WTC11 (cell line): ENCODE measurements around the gene COL13A1. TPM values are rescaled to one million over a fixed set of nuclear protein-coding genes. Genes with fewer than 3 reads are reported as not detected.

ENCODE experiments used
- ATAC-seq: fragments of 200-7000 bp; cut with Tn5 transposase; 2 replicates; pipeline ENCODE4 v1.10.0; 2021; ENCODE audit warnings: mild to moderate bottlenecking, moderate library complexity
- CTCF ChIA-PET: fragments of 300-600 bp; sonication (Branson Sonifier 250); formaldehyde crosslinking; loops from one replicate; lab custom pipeline; 2021; ENCODE audit warnings: antibody characterized with exemption; lab: Charles Lee
- POLR2A ChIA-PET: fragments of 350-600 bp; sonication (Branson Sonifier 250); formaldehyde crosslinking; loops from one replicate; lab custom pipeline; 2021; ENCODE audit warnings: antibody characterized with exemption; lab: Charles Lee
- DNase-seq: peaks from one replicate; pipeline ENCODE4 v3.0.0; 2021; ENCODE audit warnings: low spot score
- H3K27ac Mint-ChIP-seq: 2 replicates; pipeline ENCODE4 v1.8.0; 2021; ENCODE audit warnings: mixed read lengths
- H3K27me3 Mint-ChIP-seq: 2 replicates; pipeline ENCODE4 v1.8.0; 2021; ENCODE audit warnings: low read depth, mild to moderate bottlenecking, moderate library complexity, mixed read lengths
- H3K36me3 Mint-ChIP-seq: 2 replicates; pipeline ENCODE4 v1.8.0; 2021; ENCODE audit warnings: mixed read lengths
- H3K4me1 Mint-ChIP-seq: 2 replicates; pipeline ENCODE4 v1.8.0; 2022; ENCODE audit warnings: mixed read lengths
- H3K4me3 Mint-ChIP-seq: 2 replicates; pipeline ENCODE4 v1.8.0; 2021; ENCODE audit warnings: mild to moderate bottlenecking, moderate library complexity, mixed read lengths
- H3K9me3 Mint-ChIP-seq: 2 replicates; pipeline ENCODE4 v1.8.0; 2021; ENCODE audit warnings: mixed read lengths
- CBFB ChIP-seq: sonication (generic); formaldehyde crosslinking; IDR thresholded peaks from 2 replicates; pipeline ENCODE4 v1.8.1; 2022; ENCODE audit warnings: mild to moderate bottlenecking, low read depth, missing genetic modification reagents
- CREB1 ChIP-seq: sonication (generic); formaldehyde crosslinking; IDR thresholded peaks from 2 replicates; pipeline ENCODE4 v1.8.0; 2023; ENCODE audit warnings: mild to moderate bottlenecking, missing genetic modification reagents
- GABPB1 ChIP-seq: sonication (generic); formaldehyde crosslinking; IDR thresholded peaks from 2 replicates; pipeline ENCODE4 v1.8.1; 2023; ENCODE audit warnings: mild to moderate bottlenecking, missing genetic modification reagents
- IRF2 ChIP-seq: sonication (generic); formaldehyde crosslinking; IDR thresholded peaks from 2 replicates; pipeline ENCODE4 v1.8.0; 2022; ENCODE audit warnings: low read depth, missing genetic modification reagents, borderline replicate concordance
- NFYB ChIP-seq: sonication (generic); formaldehyde crosslinking; conservative IDR thresholded peaks from 2 replicates; pipeline ENCODE4 v1.8.0; 2022; ENCODE audit warnings: low read depth, missing genetic modification reagents
- NR3C1 ChIP-seq: sonication (generic); formaldehyde crosslinking; conservative IDR thresholded peaks from 2 replicates; pipeline ENCODE4 v1.8.1; 2023; ENCODE audit warnings: low read depth, mild to moderate bottlenecking, missing genetic modification reagents
- SOX15 ChIP-seq: fragments of 250-450 bp; sonication (Bioruptor Pico); IDR thresholded peaks from 2 replicates; pipeline ENCODE4 v1.9.0; 2021; ENCODE audit warnings: mild to moderate bottlenecking
- STAT6 ChIP-seq: sonication (generic); formaldehyde crosslinking; conservative IDR thresholded peaks from 2 replicates; pipeline ENCODE4 v1.8.1; 2023; ENCODE audit warnings: mild to moderate bottlenecking, low read depth, missing genetic modification reagents, moderate library complexity
- TEAD1 ChIP-seq: sonication (generic); formaldehyde crosslinking; IDR thresholded peaks from 2 replicates; pipeline ENCODE4 v1.8.0; 2022; ENCODE audit warnings: mild to moderate bottlenecking, missing genetic modification reagents
- ZNF281 ChIP-seq: sonication (generic); formaldehyde crosslinking; IDR thresholded peaks from 2 replicates; pipeline ENCODE4 v1.8.0; 2023; ENCODE audit warnings: mild to moderate bottlenecking, missing genetic modification reagents
- ZNF423 ChIP-seq: fragments of 250-450 bp; sonication (Bioruptor Pico); IDR thresholded peaks from 2 replicates; pipeline ENCODE4 v2.1.2; 2022; ENCODE audit warnings: mild to moderate bottlenecking, moderate library complexity
- ZNF425 ChIP-seq: fragments of 250-450 bp; sonication (Bioruptor Pico); conservative IDR thresholded peaks from 2 replicates; pipeline ENCODE4 v1.9.0; 2021; ENCODE audit warnings: mild to moderate bottlenecking
- ZNF671 ChIP-seq: fragments of 250-450 bp; sonication (Bioruptor Pico); IDR thresholded peaks from 2 replicates; pipeline ENCODE4 v1.8.0; 2021; ENCODE audit warnings: mild to moderate bottlenecking
- total RNA-seq: library from RNA; stranded (reverse); gene quantifications from 3 replicates; pipeline ENCODE4 v1.2.3, GENCODE V29; 2021
- TF ChIP-seq, protein P1 (sequence below): fragments of 250-450 bp; sonication (Bioruptor Pico); IDR thresholded peaks from 2 replicates; pipeline ENCODE4 v2.1.2; 2022; ENCODE audit warnings: mild to moderate bottlenecking, moderate library complexity

Gene COL13A1
- total RNA-seq, 1 experiment from 2014 or later: 7.1 TPM

DNA sequence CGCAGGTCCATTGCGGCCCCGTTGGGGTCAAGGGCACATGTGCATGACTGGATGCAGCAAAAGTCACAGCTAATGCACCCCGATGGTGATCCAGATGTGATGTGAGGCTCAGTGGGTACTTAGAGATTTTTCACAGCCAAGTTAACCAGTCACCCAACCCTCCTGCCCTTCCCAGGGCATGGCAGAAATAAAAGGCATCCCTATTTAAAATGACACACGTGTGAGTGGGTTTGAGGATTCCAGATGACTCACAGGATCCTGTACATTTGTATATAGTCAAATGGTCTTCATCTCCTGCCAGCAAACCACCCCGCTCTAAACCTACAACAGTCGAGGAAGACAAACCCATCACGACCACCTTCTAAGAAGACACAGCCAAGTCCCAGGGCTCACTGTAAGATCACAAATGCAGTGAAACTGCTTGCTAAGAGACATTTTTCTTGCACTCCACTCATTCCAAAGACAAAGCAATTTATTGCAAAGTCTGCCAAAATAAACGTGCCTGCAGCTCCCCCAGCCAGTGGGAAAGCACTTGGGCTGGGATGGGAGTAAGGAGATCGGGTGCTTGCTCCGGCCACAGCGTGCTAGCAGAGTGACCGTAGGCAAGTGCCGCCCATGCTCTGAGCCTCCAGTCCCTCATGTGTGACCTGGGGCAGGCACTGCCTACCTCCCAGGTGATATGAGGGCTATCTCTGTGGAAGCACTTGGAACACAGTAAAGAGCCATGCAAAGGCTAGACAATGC, 164.4 kb downstream of the COL13A1 start:
- Mint-ChIP-seq H3K4me1 (peaks cover 11% of the 10 kb centered on the region), H3K9me3 (no peaks in the 10 kb centered on the region), H3K27me3 (peaks cover 16% of the 10 kb centered on the region), H3K27ac (no peak overlapping the region), H3K36me3 (no peaks in the 10 kb centered on the region), H3K4me3 (no peak overlapping the region)
- TF ChIP-seq ZNF671 (no peak), TEAD1 (CRISPR knock-in tag) (no peak), ZNF423 (CRISPR knock-in tag) (no peak)
- POLR2A ChIA-PET: no interaction called here
- no peak for DNase-seq
- CTCF ChIA-PET: no interaction called here
- no peak for ATAC-seq

- Mint-ChIP-seq H3K4me1 (peaks cover 6% of the 10 kb centered on the region), H3K4me3 (no peak overlapping the region), H3K27ac (no peak overlapping the region), H3K36me3 (no peaks in the 10 kb centered on the region), H3K27me3 (peaks cover 34% of the 10 kb centered on the region), H3K9me3 (no peaks in the 10 kb centered on the region)
- ATAC-seq (peak; percentile 91), DNase-seq (peak; percentile 51)
- CTCF ChIA-PET: interaction anchor here (0.8 to 2.3 kb wide), 8 partner anchors 8 to 182 kb away, joined by 3 to 12 read pairs (median 3); partner anchors contain the start of genes MACROH2A2 and TYSND1
- TF ChIP-seq CREB1 (CRISPR knock-in tag) (no peak), TEAD1 (CRISPR knock-in tag) (no peak), NFYB (no peak), CBFB (CRISPR knock-in tag) (no peak), STAT6 (CRISPR knock-in tag) (no peak), SOX15 (CRISPR knock-in tag) (no peak), ZNF281 (no peak)
- POLR2A ChIA-PET: no interaction called here
Observed at GRCh38 chr10:69968830-69969229, 167.1 kb downstream of the COL13A1 start.

DNA sequence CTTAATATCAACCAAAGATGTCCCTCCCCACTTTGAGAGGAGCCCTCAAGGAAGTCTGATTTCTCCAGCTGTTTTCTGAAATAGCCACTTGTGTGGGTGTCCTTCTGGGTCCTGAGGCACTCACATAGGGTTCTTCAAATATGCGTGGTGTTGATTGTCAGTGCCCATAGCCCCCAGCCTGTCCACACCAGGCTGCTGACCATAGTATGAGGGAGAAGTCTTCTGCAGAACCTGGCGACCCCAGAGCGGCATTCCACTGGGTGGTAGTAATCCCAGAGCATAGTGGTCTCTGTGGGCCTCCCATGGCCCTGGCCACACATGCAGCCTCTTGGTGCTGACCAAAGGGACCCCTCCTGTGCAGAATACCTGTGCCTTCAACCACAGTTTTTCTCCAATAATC, 168.3 kb downstream of the COL13A1 start:
- Mint-ChIP-seq H3K4me1 (peaks cover 9% of the 10 kb centered on the region), H3K9me3 (no peaks in the 10 kb centered on the region), H3K27ac (no peak overlapping the region), H3K27me3 (peaks cover 40% of the 10 kb centered on the region), H3K4me3 (no peak overlapping the region), H3K36me3 (no peaks in the 10 kb centered on the region)
- DNase-seq (no peak), ATAC-seq (no peak)
- POLR2A ChIA-PET: no interaction called here
- CTCF ChIA-PET: interaction anchor here (1.3 to 2.3 kb wide), 4 partner anchors 9 to 176 kb away, joined by 3 to 7 read pairs (median 6); partner anchors contain the start of gene TYSND1
- TF ChIP-seq ZNF425 (CRISPR knock-in tag): no peak
- TF ChIP-seq ZNF671: no peak
- TF ChIP-seq GABPB1 (CRISPR knock-in tag): no peak
- TF ChIP-seq IRF2 (CRISPR knock-in tag): no peak
- TF ChIP-seq NR3C1 (CRISPR knock-in tag): no peak
- TF ChIP-seq, protein P1, sequence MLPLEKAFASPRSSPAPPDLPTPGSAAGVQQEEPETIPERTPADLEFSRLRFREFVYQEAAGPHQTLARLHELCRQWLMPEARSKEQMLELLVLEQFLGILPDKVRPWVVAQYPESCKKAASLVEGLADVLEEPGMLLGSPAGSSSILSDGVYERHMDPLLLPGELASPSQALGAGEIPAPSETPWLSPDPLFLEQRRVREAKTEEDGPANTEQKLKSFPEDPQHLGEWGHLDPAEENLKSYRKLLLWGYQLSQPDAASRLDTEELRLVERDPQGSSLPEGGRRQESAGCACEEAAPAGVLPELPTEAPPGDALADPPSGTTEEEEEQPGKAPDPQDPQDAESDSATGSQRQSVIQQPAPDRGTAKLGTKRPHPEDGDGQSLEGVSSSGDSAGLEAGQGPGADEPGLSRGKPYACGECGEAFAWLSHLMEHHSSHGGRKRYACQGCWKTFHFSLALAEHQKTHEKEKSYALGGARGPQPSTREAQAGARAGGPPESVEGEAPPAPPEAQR: no peak
